ENCODE results near the gene MED12. TPM values are rescaled to one million over a fixed set of nuclear protein-coding genes. Genes with fewer than 3 reads are reported as not detected.
A peak's percentile ranks its signal among the peaks of the same experiment; 100 is the strongest.

The MED12 gene
- polyA plus RNA-seq, 3 donors, result 2.4 to 17.8 (median 5.0) TPM

DNA sequence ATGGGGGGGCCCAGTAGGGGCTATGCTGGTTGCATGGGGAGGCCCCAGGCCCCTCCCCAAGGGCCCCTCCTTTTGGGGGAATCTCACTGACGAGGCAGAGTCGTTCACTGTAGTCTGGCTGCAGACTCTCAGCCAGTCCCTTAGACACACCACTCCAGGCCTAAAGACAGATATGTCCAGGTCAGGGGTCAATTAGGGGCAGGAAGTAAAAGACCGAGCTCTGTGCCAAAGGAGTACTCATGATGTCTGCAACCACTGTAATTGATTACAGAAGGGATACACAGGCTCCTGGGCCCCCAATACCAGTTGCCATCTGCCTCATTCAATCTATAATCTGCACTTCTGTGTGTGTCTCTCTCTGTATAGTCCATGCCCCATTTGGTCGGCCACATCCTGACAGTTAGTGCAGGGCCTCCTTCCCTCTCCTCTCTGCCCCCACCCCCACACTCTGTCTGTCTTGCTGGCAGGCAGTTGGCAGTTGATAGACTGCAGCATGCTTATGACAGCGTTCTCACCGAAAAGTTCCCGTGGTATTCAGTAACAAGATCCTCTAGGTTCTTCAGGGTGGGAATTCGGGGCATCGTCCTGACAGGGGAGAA, 10.5 kb upstream of the MED12 start:
- peaks cover 0 to 1% (median 0%) of the 10 kb centered on the region in 7 donors for H3K9me3 Mint-ChIP-seq
- Histone ChIP-seq H3K36me3 (replicated peaks in 1 of 2; ENCODE audit: control insufficient read depth in 1 of 2, insufficient read depth in 2 of 2, low read length in 2 of 2) (peaks cover 0 to 2% of the 10 kb centered on the region in 2 donors), H3K79me2 (ENCODE audit: insufficient read depth, low read length) (peaks cover 7% of the 10 kb centered on the region), H3K27me3 (ENCODE audit: control insufficient read depth in 2 of 2, insufficient read depth in 2 of 2, low read length in 2 of 2) (no peaks in the 10 kb centered on the region), H3K9me3 (replicated peaks in 1 of 2; ENCODE audit: control insufficient read depth in 1 of 2, insufficient read depth in 1 of 2, low read length in 2 of 2) (no peaks in the 10 kb centered on the region), H4K20me1 (ENCODE audit: insufficient read depth, low read length) (no peaks in the 10 kb centered on the region), H3K4me3 (replicated peaks in 1 of 3; ENCODE audit: low read depth in 2 of 3, low read length in 3 of 3) (no peak overlapping the region), H2AFZ (ENCODE audit: insufficient read depth, low read depth, low read length, poor library complexity, severe bottlenecking) (no peak overlapping the region), H3K4me2 (replicated peaks; ENCODE audit: extremely low read depth, low read length, poor library complexity, severe bottlenecking) (peak overlapping the region; percentile 34), H3K27ac (ENCODE audit: low read depth in 1 of 2, low read length in 2 of 2) (no peak overlapping the region), H3K4me1 (ENCODE audit: control insufficient read depth in 1 of 2, insufficient read depth in 2 of 2, low read length in 2 of 2) (peaks cover 73 to 79% of the 10 kb centered on the region in 2 donors), H3K9ac (ENCODE audit: insufficient read depth, low read length, poor library complexity, severe bottlenecking) (no peak overlapping the region)
- peaks cover 0 to 15% of the 10 kb centered on the region in 2 donors for H3K36me3 Mint-ChIP-seq
- H3K27me3 Mint-ChIP-seq (ENCODE audit: low read depth in 3 of 3), result peaks cover 0 to 3% (median 0%) of the 10 kb centered on the region in 3 donors
- 0% methylated on average over 1 of the region's 9 CpGs for WGBS (ENCODE audit: insufficient coverage)
- H3K4me1 Mint-ChIP-seq, result peaks cover 82% of the 10 kb centered on the region
- intact Hi-C loops (cut with micrococcal nuclease), result no loop called here
- peak overlapping the region in 2 of 7 donors; percentile 1 to 26 for H3K27ac Mint-ChIP-seq
- TF ChIP-seq CTCF (IDR thresholded peaks at IDR 0.05), result no peak
- DNase-seq, result no peak
- peak overlapping the region in 1 of 2 donors; percentile 24 for H3K4me3 Mint-ChIP-seq

DNA sequence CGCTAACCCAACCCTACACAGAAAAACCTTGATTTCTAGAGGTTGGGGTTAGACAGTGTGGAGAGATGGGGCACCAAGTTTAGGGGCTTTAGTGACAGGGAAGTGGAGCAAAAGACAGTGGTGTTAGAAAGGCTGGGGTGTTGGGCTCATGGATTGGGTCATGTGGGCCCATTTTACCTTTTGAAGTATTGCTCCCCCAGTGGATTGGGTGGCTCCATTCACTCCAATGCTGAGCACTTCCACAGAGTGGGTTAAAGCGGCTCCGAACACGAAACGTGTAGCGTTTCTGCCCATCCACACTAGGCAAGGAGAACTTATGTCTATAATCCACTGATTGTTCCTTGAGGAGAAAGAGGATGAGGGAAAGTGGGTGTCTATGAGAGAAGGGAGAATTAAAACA, 9.3 kb upstream of the MED12 start:
- Histone ChIP-seq H3K27ac (ENCODE audit: low read depth in 1 of 2, low read length in 2 of 2) (no peak overlapping the region), H3K4me1 (ENCODE audit: control insufficient read depth in 1 of 2, insufficient read depth in 2 of 2, low read length in 2 of 2) (peaks cover 61 to 68% of the 10 kb centered on the region in 2 donors), H3K9ac (ENCODE audit: insufficient read depth, low read length, poor library complexity, severe bottlenecking) (no peak overlapping the region), H3K79me2 (ENCODE audit: insufficient read depth, low read length) (peaks cover 7% of the 10 kb centered on the region), H3K27me3 (ENCODE audit: control insufficient read depth in 2 of 2, insufficient read depth in 2 of 2, low read length in 2 of 2) (no peaks in the 10 kb centered on the region), H4K20me1 (ENCODE audit: insufficient read depth, low read length) (no peaks in the 10 kb centered on the region), H3K4me3 (replicated peaks in 1 of 3; ENCODE audit: low read depth in 2 of 3, low read length in 3 of 3) (no peak overlapping the region), H3K36me3 (replicated peaks in 1 of 2; ENCODE audit: control insufficient read depth in 1 of 2, insufficient read depth in 2 of 2, low read length in 2 of 2) (peaks cover 0 to 2% of the 10 kb centered on the region in 2 donors), H3K9me3 (replicated peaks in 1 of 2; ENCODE audit: control insufficient read depth in 1 of 2, insufficient read depth in 1 of 2, low read length in 2 of 2) (no peaks in the 10 kb centered on the region), H3K4me2 (replicated peaks; ENCODE audit: extremely low read depth, low read length, poor library complexity, severe bottlenecking) (peak overlapping the region; percentile 34), H2AFZ (ENCODE audit: insufficient read depth, low read depth, low read length, poor library complexity, severe bottlenecking) (no peak overlapping the region)
- intact Hi-C loops (cut with micrococcal nuclease), result no loop called here
- WGBS (ENCODE audit: insufficient coverage), result no CpG with 5 or more reads among the region's 6 CpGs
- Mint-ChIP-seq H3K36me3 (peaks cover 0 to 15% of the 10 kb centered on the region in 2 donors), H3K27me3 (ENCODE audit: low read depth in 3 of 3) (peaks cover 0 to 3% (median 0%) of the 10 kb centered on the region in 3 donors), H3K9me3 (peaks cover 0 to 1% (median 0%) of the 10 kb centered on the region in 7 donors), H3K4me1 (peaks cover 71% of the 10 kb centered on the region), H3K27ac (no peak overlapping the region), H3K4me3 (peak overlapping the region in 1 of 2 donors; percentile 79)
- no peak for DNase-seq
- no peak for TF ChIP-seq CTCF (IDR thresholded peaks at IDR 0.05)
